Measurements from ENCODE around the gene DYNLRB1.

GRCh38 chr20:34579191-34579978 is 63.2 kb downstream of the DYNLRB1 start:
- no peak for TF ChIP-seq CTCF (IDR thresholded peaks at IDR 0.05)
- TF ChIP-seq ZFX (IDR thresholded peaks at IDR 0.05; ENCODE audit: borderline replicate concordance) = no peak

All from 22Rv1 (cell line).